ENCODE measurements around the gene MT1G. TPM values are rescaled to one million over a fixed set of nuclear protein-coding genes. Genes with fewer than 3 reads are reported as not detected.
A peak's percentile ranks its signal among the peaks of the same experiment; 100 is the strongest.

Gene MT1G
- polyA plus RNA-seq, 2 of the 4 experiments (the other 2 are of a cell fraction): not detected

DNA sequence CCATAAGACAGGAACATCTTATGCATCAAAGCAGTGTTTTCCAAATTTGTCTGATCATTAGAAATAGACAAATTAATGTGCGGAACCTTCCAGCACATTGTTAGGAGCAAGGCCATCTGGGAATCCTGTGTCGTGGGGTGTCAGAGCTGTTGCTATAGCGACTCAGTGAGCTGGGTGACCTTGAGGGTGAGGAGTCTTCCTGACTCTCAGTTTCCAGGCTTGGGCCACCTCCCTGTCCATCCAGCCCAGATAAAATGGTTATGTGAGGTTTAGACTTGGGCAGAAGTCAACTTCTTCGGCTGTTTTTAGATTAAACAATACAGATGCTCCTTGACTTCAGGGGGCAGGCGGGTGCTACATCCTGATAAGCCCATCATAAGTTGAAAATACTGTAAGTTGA, 35.0 kb upstream of the MT1G start:
- no peak overlapping the region for H3K4me2 ChIP-seq
- WGBS (ENCODE audit: missing lambda C conversion rate): 69% methylated on average over 5 of the region's 5 CpGs
- 0 out of 3 replicates have a peak, but pooled peaks cover under 1% of the 10 kb centered on the region for H3K9me3 ChIP-seq
- FAIRE-seq: no peak
- TF ChIP-seq GATA3 (IDR thresholded peaks at IDR 0.05; ENCODE audit: borderline replicate concordance): no peak
- no peak for TF ChIP-seq SREBF2 (IDR thresholded peaks at IDR 0.05)
- TF ChIP-seq FOSB (CRISPR knock-in tag; IDR thresholded peaks at IDR 0.05): no peak
- TF ChIP-seq RCOR1 (IDR thresholded peaks at IDR 0.05; ENCODE audit: low read depth, low read length): no peak
- no peak for TF ChIP-seq JUN (IDR thresholded peaks at IDR 0.05)
- no peak for TF ChIP-seq KDM1A (IDR thresholded peaks at IDR 0.05; ENCODE audit: low read depth)
- TF ChIP-seq EHMT2 (IDR thresholded peaks at IDR 0.05; ENCODE audit: low read depth): no peak
- TF ChIP-seq, protein P1, sequence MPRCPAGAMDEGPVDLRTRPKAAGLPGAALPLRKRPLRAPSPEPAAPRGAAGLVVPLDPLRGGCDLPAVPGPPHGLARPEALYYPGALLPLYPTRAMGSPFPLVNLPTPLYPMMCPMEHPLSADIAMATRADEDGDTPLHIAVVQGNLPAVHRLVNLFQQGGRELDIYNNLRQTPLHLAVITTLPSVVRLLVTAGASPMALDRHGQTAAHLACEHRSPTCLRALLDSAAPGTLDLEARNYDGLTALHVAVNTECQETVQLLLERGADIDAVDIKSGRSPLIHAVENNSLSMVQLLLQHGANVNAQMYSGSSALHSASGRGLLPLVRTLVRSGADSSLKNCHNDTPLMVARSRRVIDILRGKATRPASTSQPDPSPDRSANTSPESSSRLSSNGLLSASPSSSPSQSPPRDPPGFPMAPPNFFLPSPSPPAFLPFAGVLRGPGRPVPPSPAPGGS (IDR thresholded peaks at IDR 0.05): no peak
- no peak for TF ChIP-seq NR3C1 (IDR thresholded peaks at IDR 0.05)
- TF ChIP-seq, protein P2, sequence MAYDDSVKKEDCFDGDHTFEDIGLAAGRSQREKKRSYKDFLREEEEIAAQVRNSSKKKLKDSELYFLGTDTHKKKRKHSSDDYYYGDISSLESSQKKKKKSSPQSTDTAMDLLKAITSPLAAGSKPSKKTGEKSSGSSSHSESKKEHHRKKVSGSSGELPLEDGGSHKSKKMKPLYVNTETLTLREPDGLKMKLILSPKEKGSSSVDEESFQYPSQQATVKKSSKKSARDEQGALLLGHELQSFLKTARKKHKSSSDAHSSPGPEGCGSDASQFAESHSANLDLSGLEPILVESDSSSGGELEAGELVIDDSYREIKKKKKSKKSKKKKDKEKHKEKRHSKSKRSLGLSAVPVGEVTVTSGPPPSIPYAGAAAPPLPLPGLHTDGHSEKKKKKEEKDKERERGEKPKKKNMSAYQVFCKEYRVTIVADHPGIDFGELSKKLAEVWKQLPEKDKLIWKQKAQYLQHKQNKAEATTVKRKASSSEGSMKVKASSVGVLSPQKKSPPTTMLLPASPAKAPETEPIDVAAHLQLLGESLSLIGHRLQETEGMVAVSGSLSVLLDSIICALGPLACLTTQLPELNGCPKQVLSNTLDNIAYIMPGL (CRISPR knock-in tag; IDR thresholded peaks at IDR 0.05; ENCODE audit: borderline replicate concordance): no peak
- TF ChIP-seq, protein P3, sequence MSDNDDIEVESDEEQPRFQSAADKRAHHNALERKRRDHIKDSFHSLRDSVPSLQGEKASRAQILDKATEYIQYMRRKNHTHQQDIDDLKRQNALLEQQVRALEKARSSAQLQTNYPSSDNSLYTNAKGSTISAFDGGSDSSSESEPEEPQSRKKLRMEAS (IDR thresholded peaks at IDR 0.05): no peak
- no peak for TF ChIP-seq KDM5A (IDR thresholded peaks at IDR 0.05)
- TF ChIP-seq, protein P4, sequence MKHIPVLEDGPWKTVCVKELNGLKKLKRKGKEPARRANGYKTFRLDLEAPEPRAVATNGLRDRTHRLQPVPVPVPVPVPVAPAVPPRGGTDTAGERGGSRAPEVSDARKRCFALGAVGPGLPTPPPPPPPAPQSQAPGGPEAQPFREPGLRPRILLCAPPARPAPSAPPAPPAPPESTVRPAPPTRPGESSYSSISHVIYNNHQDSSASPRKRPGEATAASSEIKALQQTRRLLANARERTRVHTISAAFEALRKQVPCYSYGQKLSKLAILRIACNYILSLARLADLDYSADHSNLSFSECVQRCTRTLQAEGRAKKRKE (CRISPR knock-in tag; IDR thresholded peaks at IDR 0.05; ENCODE audit: low read depth): no peak
- TF ChIP-seq, protein P5, sequence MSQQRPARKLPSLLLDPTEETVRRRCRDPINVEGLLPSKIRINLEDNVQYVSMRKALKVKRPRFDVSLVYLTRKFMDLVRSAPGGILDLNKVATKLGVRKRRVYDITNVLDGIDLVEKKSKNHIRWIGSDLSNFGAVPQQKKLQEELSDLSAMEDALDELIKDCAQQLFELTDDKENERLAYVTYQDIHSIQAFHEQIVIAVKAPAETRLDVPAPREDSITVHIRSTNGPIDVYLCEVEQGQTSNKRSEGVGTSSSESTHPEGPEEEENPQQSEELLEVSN (IDR thresholded peaks at IDR 0.05; ENCODE audit: borderline replicate concordance, low read depth): no peak
- TF ChIP-seq RAD21 (conservative IDR thresholded peaks at IDR 0.05 in 1 of 2, IDR thresholded peaks at IDR 0.05 in 1 of 2): no peak
- TF ChIP-seq TP53 (CRISPR knock-in tag; IDR thresholded peaks at IDR 0.05): no peak
- TF ChIP-seq NFE2L2 (conservative IDR thresholded peaks at IDR 0.05; ENCODE audit: low read length): no peak
- no peak for TF ChIP-seq POLR2A (IDR thresholded peaks at IDR 0.05; ENCODE audit: low read length)
- no peak for TF ChIP-seq HOXA7 (CRISPR knock-in tag; IDR thresholded peaks at IDR 0.05)
- no peak for TF ChIP-seq ZFP36 (IDR thresholded peaks at IDR 0.05; ENCODE audit: borderline replicate concordance, partially characterized antibody)
- POLR2A ChIA-PET: interaction anchor here (1.1 to 2.4 kb wide), 2 partner anchors 20 to 102 kb away, joined by 3 to 17 read pairs; partner anchors contain the start of gene MT1X
- peaks cover 2% of the 10 kb centered on the region; the same call in 1 of the 3 replicates for H3K4me1 ChIP-seq
- H3K4me3 ChIP-seq: no peak overlapping the region
- H3K27ac ChIP-seq: no peak overlapping the region
- no peak for ATAC-seq
- CTCF ChIA-PET: interaction anchor here (0.6 to 4.6 kb wide), 42 partner anchors 7 to 478 kb away, joined by 3 to 104 read pairs (median 7); partner anchors contain the start of genes BBS2, MT1A, MT1X and MT2A
- DNase-seq (ENCODE audit: low read depth in 1 of 2, low spot score in 1 of 2): no peak

DNA sequence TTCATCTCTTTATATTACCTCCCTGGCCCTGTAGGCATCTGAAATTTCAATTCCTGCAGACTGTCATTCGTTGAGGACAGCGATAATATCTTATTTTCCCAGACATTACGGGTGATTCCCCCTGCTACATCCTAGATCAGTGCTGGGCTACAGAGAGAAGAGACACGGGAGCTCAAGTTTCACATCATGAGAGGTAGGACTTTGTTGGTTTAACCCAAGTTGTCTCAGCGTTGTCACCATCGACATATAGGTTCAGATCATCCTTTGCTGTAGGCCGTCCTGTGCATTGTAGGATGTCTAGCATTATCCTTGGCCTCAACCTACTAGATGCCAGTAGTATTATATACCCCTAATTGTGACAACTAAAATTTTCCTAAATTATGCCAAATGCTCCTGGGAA, 33.7 kb upstream of the MT1G start:
- POLR2A ChIA-PET: interaction anchor here (0.8 to 2.4 kb wide), 6 partner anchors 17 to 101 kb away, joined by 3 to 17 read pairs (median 5); partner anchors contain the start of genes MT1X and MT2A
- FAIRE-seq (no peak), DNase-seq (ENCODE audit: low read depth in 1 of 2, low spot score in 1 of 2) (no peak), ATAC-seq (no peak; a peak in 2 of 6 replicates)
- Histone ChIP-seq H3K4me3 (no peak overlapping the region), H3K4me1 (peaks cover 2% of the 10 kb centered on the region; the same call in 1 of the 3 replicates), H3K9me3 (0 out of 3 replicates have a peak, but pooled peaks cover 6% of the 10 kb centered on the region), H3K4me2 (peak overlapping the region; percentile 35; the same call in 1 of the 3 replicates), H3K27ac (peak overlapping the region; percentile 2 to 31; a peak in 1 of 6 replicates)
- 88% methylated on average over 7 of the region's 7 CpGs for WGBS (ENCODE audit: missing lambda C conversion rate)
- CTCF ChIA-PET: interaction anchor here (0.6 to 4.6 kb wide), 71 partner anchors 9 to 943 kb away, joined by 3 to 104 read pairs (median 5); partner anchors contain the start of genes BBS2, MT1A, MT1G and MT1X
- TF ChIP-seq PHF8 (IDR thresholded peaks at IDR 0.05; ENCODE audit: borderline replicate concordance, low read depth): no peak
- no peak for TF ChIP-seq JUN (IDR thresholded peaks at IDR 0.05)
- no peak for TF ChIP-seq RAD21 (conservative IDR thresholded peaks at IDR 0.05 in 1 of 2, IDR thresholded peaks at IDR 0.05 in 1 of 2)
- TF ChIP-seq, protein P6, sequence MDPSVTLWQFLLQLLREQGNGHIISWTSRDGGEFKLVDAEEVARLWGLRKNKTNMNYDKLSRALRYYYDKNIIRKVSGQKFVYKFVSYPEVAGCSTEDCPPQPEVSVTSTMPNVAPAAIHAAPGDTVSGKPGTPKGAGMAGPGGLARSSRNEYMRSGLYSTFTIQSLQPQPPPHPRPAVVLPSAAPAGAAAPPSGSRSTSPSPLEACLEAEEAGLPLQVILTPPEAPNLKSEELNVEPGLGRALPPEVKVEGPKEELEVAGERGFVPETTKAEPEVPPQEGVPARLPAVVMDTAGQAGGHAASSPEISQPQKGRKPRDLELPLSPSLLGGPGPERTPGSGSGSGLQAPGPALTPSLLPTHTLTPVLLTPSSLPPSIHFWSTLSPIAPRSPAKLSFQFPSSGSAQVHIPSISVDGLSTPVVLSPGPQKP (IDR thresholded peaks at IDR 0.05; ENCODE audit: low read depth, low read length): no peak
- no peak for TF ChIP-seq BHLHE40 (IDR thresholded peaks at IDR 0.05; ENCODE audit: low read depth, low read length)
- TF ChIP-seq CHD4 (IDR thresholded peaks at IDR 0.05; ENCODE audit: borderline replicate concordance): no peak
- no peak for TF ChIP-seq MYC (IDR thresholded peaks at IDR 0.05; ENCODE audit: borderline replicate concordance, low read length)
- TF ChIP-seq ZSCAN20 (CRISPR knock-in tag; IDR thresholded peaks at IDR 0.05): no peak
- TF ChIP-seq, protein P2 (CRISPR knock-in tag; IDR thresholded peaks at IDR 0.05; ENCODE audit: borderline replicate concordance): no peak
- no peak for TF ChIP-seq KDM1A (IDR thresholded peaks at IDR 0.05; ENCODE audit: low read depth)
- TF ChIP-seq, protein P1 (IDR thresholded peaks at IDR 0.05): no peak
- TF ChIP-seq HEYL (CRISPR knock-in tag; IDR thresholded peaks at IDR 0.05): no peak

Data from A549 (cell line).